ENCODE measurements around the gene OSBPL10. TPM values are rescaled to one million over a fixed set of nuclear protein-coding genes. Genes with fewer than 3 reads are reported as not detected.

Gene OSBPL10
- polyA plus RNA-seq, 2 of the 4 experiments (the other 2 are of a cell fraction), result 9.2 to 17.0 TPM

DNA sequence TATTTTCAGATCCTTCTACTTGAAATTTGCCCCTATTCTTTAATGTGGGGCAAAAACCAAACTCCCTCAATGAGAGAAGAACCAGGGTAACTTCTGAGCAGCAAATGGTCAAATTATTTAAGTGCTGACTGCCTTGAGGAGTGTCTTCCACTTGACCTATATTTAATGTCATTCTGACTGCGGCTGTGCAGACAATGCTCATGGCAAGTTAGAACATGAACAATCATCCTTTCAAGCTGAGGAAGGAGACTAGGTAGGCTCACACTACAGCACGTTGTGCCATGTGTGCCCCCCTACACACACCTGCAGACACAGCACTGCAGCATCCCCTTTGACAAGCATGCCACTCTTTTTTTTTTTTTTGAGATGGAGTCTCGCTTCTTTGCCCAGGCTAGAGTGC is 98.2 kb downstream of the OSBPL10 start:
- no peak for FAIRE-seq
- Histone ChIP-seq H3K4me1 (peaks cover 8% of the 10 kb centered on the region; the same call in 2 of the 3 replicates), H3K4me3 (no peak overlapping the region), H3K4me2 (no peak overlapping the region), H3K9me3 (no peaks in the 10 kb centered on the region), H3K27ac (no peak overlapping the region)
- ATAC-seq, result no peak
- 78% methylated on average over 3 of the region's 3 CpGs for whole genome bisulfite sequencing (ENCODE audit: missing lambda C conversion rate)
- TF ChIP-seq ZFP36 (IDR thresholded peaks at IDR 0.05; ENCODE audit: borderline replicate concordance, partially characterized antibody) (no peak), HOXA7 (CRISPR knock-in tag; IDR thresholded peaks at IDR 0.05) (no peak), EHMT2 (IDR thresholded peaks at IDR 0.05; ENCODE audit: low read depth) (no peak), HDAC2 (IDR thresholded peaks at IDR 0.05) (no peak), KDM5A (IDR thresholded peaks at IDR 0.05) (no peak), MAZ (IDR thresholded peaks at IDR 0.05; ENCODE audit: borderline replicate concordance, low read depth, low read length) (no peak), CBX2 (IDR thresholded peaks at IDR 0.05; ENCODE audit: borderline replicate concordance, low read depth) (no peak), RAD21 (conservative IDR thresholded peaks at IDR 0.05 in 1 of 2, IDR thresholded peaks at IDR 0.05 in 1 of 2) (no peak), HEYL (CRISPR knock-in tag; IDR thresholded peaks at IDR 0.05) (no peak), HOXB13 (CRISPR knock-in tag; IDR thresholded peaks at IDR 0.05; ENCODE audit: low read depth) (no peak), RARB (CRISPR knock-in tag; IDR thresholded peaks at IDR 0.05) (no peak), ZC3H11A (IDR thresholded peaks at IDR 0.05) (no peak), FOSB (CRISPR knock-in tag; IDR thresholded peaks at IDR 0.05) (no peak), TFCP2L1 (CRISPR knock-in tag; IDR thresholded peaks at IDR 0.05) (no peak), NFE2L2 (conservative IDR thresholded peaks at IDR 0.05; ENCODE audit: low read length) (no peak)
- TF ChIP-seq, protein P1, sequence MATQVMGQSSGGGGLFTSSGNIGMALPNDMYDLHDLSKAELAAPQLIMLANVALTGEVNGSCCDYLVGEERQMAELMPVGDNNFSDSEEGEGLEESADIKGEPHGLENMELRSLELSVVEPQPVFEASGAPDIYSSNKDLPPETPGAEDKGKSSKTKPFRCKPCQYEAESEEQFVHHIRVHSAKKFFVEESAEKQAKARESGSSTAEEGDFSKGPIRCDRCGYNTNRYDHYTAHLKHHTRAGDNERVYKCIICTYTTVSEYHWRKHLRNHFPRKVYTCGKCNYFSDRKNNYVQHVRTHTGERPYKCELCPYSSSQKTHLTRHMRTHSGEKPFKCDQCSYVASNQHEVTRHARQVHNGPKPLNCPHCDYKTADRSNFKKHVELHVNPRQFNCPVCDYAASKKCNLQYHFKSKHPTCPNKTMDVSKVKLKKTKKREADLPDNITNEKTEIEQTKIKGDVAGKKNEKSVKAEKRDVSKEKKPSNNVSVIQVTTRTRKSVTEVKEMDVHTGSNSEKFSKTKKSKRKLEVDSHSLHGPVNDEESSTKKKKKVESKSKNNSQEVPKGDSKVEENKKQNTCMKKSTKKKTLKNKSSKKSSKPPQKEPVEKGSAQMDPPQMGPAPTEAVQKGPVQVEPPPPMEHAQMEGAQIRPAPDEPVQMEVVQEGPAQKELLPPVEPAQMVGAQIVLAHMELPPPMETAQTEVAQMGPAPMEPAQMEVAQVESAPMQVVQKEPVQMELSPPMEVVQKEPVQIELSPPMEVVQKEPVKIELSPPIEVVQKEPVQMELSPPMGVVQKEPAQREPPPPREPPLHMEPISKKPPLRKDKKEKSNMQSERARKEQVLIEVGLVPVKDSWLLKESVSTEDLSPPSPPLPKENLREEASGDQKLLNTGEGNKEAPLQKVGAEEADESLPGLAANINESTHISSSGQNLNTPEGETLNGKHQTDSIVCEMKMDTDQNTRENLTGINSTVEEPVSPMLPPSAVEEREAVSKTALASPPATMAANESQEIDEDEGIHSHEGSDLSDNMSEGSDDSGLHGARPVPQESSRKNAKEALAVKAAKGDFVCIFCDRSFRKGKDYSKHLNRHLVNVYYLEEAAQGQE (IDR thresholded peaks at IDR 0.05), result no peak
- TF ChIP-seq, protein P2, sequence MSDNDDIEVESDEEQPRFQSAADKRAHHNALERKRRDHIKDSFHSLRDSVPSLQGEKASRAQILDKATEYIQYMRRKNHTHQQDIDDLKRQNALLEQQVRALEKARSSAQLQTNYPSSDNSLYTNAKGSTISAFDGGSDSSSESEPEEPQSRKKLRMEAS (IDR thresholded peaks at IDR 0.05), result no peak
- no peak for DNase-seq (ENCODE audit: low read depth in 1 of 2, low spot score in 1 of 2)
- ChIA-PET POLR2A (no interaction called here), CTCF (interaction anchor here (0.6 kb wide), 2 partner anchors 241 to 1654 kb away, joined by 3 to 4 read pairs; no protein-coding TSS in a partner anchor)

DNA sequence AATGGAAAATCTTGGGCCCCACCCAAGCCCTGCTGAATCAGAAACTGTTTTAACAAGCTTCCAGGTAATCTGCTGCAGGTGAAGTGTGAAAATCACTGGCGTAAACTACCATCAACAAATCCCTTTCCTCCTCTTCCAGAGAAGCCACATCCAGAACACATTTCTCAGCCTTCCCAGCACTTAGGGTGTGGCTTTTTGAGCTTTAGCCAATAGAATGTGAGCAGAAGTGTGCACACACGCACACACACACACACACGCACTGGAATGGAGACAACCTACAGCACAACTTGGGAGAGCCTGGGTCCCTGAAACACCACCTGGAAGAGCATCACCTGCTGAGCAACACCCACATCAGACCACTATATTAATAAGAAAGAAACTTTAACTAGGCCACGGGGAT is 98.6 kb downstream of the OSBPL10 start:
- ChIA-PET CTCF (interaction anchor here (0.6 kb wide), 1 partner anchor 33 kb away, joined by 3 read pairs; no protein-coding TSS in a partner anchor), POLR2A (interaction anchor here (0.5 kb wide), 1 partner anchor 9 kb away, joined by 3 read pairs; no protein-coding TSS in a partner anchor)
- Histone ChIP-seq H3K4me3 (no peak overlapping the region), H3K4me1 (peaks cover 8% of the 10 kb centered on the region; the same call in 2 of the 3 replicates), H3K27ac (no peak overlapping the region), H3K9me3 (no peaks in the 10 kb centered on the region), H3K4me2 (no peak overlapping the region)
- no peak for TF ChIP-seq MYC (IDR thresholded peaks at IDR 0.05; ENCODE audit: borderline replicate concordance, low read length)
- TF ChIP-seq FOSL2 (IDR thresholded peaks at IDR 0.05), result no peak
- TF ChIP-seq FOSL2 (CRISPR knock-in tag; IDR thresholded peaks at IDR 0.05), result no peak
- TF ChIP-seq RCOR1 (IDR thresholded peaks at IDR 0.05; ENCODE audit: low read depth, low read length), result no peak
- no peak for TF ChIP-seq ZFP36 (IDR thresholded peaks at IDR 0.05; ENCODE audit: borderline replicate concordance, partially characterized antibody)
- TF ChIP-seq ESRRA (IDR thresholded peaks at IDR 0.05; ENCODE audit: borderline replicate concordance, low read length), result no peak
- no peak for TF ChIP-seq GATA3 (IDR thresholded peaks at IDR 0.05; ENCODE audit: borderline replicate concordance)
- TF ChIP-seq TFCP2L1 (CRISPR knock-in tag; IDR thresholded peaks at IDR 0.05), result no peak
- no peak for TF ChIP-seq CEBPB (IDR thresholded peaks at IDR 0.05)
- no peak for TF ChIP-seq JUNB (IDR thresholded peaks at IDR 0.05)
- TF ChIP-seq HEYL (CRISPR knock-in tag; IDR thresholded peaks at IDR 0.05), result no peak
- no peak for TF ChIP-seq ZSCAN20 (CRISPR knock-in tag; IDR thresholded peaks at IDR 0.05)
- ATAC-seq (no peak), FAIRE-seq (no peak), DNase-seq (ENCODE audit: low read depth in 1 of 2, low spot score in 1 of 2) (peak in 1 of 2 experiments; percentile 16)
- WGBS (ENCODE audit: missing lambda C conversion rate), result 85% methylated on average over 4 of the region's 4 CpGs

All from A549 (cell line).